HK-2 (cell line): ENCODE data around the gene AP2A2.

Experiments
- DNase-seq: peaks from one replicate; pipeline ENCODE4 v3.0.0-alpha.2; 2018; ENCODE audit not compliant: unreplicated experiment

Gene AP2A2

DNA sequence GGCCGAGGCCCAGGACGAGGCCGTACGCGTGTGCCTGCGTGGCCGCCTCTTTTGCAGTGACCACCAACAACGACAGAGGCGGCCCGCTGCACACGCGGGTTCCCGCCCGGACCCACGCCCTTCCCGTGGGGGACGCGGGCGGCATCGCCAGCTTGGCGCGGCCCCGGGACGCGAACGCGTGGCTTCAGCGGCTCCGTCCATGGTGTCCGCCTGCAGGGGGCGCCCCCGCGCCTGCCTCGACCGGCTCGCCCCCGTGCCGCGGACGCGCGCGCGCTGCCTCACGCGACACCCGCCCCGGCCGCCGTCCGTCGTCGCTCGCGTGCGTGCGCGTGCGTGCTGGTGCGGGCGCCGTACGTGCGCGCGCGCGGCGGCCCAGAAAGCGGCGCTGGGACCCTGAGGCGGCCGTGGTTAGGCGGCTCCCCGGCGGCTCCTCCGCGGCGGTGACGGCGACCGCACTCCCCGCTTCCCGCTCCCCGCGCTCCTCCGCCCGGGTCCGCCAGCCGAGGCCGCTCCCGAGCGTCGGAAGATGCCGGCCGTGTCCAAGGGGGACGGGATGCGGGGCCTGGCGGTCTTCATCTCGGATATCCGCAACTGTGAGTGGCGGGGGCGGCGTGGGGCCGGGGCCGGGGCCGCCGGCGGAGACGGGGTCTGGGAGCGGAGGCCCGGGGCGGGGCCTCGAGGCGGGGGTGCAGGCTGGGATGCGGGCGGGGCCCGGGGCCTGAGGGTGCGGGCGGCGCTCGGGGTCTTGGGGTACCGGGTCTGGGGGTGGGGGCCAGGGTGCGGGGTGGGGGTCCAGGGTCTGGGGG lies at the start of gene AP2A2:
Gene AP2A2 (plus strand): TSS at position 375 of the 806 bp plus-strand sequence. CDS start 152 bp downstream, at position 527.
- peak; percentile 77 for DNase-seq

DNA sequence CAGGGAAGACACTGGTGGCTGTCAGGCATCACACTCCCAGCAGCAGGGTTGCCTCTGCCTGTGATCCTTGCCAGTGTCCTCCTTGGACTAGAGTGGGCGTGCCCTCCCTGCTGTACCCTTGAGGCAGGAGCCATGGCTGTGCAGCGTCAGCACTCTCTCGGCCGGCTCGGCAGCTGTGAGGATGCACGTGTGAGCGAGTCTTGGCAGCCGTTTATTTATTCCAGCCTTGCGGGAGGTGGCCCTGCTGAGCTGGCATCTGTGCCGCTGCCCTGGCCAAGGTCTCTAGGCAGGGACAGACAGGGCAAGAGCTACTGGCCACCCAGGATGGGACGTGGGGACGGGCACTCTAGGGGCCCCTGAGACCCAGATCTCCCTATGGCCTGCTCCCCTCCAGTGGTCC lies 49.1 kb upstream of the AP2A2 start:
- DNase-seq = no peak

DNA sequence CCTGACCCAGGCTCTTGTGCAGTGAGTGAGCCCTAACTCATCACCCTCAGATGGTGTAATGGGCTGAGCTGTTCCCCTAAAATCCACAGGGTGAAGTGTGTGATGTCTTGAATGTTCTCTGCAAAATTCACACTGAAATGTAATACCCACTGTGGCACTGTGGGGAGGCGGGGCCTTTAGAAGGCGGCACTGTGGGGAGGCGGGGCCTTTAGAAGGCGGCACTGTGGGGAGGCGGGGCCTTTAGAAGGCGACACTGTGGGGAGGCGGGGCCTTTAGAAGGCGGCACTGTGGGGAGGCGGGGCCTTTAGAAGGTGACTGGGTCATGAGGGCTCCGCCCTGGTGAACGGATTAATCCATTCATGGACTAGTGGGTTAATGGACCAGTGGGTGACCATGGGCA lies 48.1 kb upstream of the AP2A2 start:
- no peak for DNase-seq

DNA sequence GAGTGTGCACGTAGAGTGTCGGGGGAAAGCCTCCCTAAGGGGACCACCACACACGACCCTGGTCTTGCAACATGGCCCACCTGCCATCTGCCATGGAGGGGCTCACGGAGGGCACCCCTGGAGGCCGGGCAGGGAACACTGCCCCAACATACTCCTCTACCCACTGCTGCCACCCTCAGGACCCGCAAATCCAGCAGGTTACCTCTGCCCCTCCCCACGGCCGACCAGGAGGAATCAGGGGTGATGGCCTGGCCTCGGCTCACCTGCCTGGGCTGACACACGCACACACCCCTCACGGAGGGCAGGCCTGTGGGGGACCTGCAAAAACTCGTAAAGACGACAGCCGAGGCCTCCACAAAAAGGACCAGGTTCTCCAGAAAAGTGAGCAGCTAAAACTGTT lies 45.2 kb upstream of the AP2A2 start:
- no peak for DNase-seq

DNA sequence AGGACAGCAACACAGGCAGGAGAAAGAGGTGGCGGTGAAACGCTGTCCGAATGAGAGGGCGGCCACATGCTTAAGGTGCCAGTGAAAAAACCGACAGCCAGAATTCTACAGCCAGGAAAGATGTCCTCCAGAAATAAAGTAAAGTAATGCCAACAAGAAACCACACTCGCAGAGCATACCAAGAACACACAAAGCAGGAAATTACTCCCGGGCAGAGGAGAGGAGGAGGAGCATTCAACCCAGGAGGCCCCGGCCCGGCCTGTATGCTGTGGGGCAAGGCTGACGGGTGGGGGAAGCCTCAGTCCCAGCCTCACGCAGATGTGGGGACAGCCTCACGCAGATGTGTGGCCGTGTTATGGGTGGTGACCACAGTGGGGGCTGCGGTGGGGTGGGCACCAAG lies 43.1 kb upstream of the AP2A2 start:
- no peak for DNase-seq

DNA sequence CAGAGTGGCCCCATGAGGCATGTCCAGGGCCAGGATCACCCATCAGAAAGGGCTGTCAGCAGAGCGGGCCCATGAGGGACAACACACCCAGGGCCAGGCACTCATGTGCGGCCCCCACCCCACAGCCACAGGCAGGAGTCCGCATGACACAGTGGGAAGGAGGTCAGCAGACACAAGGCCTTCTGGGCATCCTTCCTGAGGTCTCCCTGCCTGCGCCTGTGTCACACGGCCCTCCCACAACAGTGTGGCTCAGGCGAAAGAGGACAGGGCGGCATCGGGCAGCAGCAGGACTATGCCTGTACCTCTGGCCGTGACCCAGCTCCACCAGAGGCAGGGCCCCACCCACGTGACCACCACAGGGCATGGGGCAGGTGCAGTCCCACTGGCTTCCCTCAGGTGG lies 42.1 kb upstream of the AP2A2 start:
- DNase-seq = no peak

DNA sequence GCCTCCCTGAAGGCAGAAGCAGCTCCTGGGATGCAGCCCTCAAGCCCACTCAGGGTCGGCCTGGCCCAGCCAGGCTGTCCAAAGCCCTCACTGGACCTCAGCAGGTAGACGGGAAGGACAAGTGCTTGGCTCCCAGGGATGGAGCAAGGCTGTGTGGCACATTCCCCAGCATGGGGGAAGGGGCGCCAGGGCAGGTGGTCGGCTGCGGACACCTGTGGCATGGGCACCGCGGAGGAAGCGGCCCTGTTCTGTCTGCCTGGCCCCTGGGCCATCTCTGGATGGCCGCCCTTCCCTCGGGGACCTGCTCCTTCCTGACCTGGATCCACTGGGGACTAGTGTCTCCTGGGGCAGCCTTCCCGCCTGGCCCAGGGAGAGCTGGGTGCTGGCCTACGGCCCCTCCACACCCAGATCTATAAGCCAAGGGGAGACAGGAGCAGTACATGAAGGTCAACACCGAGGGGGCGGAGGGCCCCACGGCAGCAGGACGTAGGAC lies 41.0 kb upstream of the AP2A2 start:
- no peak for DNase-seq

DNA sequence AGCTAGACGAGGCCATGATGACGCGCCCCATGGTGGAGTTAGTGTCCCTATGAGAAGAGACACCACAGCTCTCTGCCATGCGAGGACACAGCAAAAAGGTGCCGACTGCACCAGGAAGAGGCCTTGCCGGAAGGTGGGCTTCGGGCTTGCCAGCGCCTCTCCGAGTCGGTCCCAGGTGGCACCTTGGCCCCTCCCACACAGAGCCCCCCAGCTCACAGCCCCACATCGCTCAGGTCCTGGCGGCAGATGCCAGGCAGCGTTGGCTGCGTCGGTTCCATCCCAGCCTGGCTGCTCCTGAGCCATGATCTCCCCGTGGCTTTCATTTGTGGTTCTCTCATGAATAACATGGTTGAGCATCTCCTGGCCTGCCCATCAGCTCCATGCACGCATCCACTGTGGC lies 39.1 kb upstream of the AP2A2 start:
- DNase-seq = no peak

DNA sequence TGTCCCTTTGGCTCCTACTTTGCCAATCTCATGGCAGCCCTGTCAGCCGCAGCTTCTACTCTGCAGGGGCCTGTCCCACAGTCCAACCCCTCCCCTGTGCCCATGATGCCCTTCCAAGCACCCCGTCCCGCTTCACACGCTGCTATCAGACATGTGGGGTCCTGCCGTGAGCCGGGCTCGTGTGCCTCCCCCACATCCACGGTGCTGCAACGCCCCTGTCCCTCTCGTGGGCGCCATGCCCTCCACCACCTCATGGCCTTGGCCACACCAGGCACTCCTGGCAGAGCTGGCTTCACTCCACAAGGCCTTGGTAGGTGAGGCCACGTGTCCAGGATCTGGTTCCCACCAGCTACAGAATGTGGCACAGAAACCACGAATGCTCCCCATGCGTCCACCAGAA lies 38.1 kb upstream of the AP2A2 start:
- DNase-seq = no peak

DNA sequence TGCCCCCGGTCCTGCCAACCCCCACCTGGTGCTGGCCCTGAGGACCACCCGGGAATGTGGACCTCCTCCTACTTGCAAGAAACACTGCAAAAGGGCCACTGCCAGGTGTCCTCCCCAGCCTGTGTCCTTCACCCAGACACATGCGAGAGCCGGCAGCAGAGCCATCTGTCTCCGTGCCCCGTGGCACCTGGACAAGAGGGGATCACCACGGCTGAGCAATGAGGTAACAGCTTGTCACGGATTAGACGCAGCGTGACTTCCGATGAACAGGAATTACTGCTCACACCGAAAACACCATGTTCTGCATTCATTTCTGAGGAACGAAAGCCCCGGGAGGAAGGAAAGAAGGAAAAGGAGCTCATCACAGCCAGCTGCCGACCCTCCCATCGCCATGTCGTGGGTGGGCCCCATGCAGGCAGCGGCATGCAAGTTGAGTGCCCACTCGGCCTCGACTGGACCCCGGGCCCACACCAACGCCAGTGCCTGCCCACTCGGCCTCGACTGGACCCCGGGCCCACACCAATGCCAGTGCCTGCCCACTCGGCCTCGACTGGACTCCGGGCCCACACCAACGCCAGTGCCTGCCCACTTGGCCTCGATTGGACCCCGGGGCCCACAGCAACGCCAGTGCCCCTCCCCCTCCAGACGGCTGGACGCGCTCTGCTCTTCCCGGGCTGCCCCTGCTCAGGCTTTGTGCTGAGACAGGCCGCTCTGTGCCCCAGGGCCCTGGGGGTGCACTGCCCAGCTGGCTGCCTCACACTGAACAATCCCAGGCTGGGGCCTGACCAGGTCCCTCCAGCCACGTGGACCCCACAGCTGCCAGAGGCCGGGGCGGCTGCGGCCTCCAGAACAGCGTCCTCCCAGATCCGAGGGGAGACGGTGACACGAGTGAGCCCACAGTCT lies 37.1 kb upstream of the AP2A2 start:
- no peak for DNase-seq

DNA sequence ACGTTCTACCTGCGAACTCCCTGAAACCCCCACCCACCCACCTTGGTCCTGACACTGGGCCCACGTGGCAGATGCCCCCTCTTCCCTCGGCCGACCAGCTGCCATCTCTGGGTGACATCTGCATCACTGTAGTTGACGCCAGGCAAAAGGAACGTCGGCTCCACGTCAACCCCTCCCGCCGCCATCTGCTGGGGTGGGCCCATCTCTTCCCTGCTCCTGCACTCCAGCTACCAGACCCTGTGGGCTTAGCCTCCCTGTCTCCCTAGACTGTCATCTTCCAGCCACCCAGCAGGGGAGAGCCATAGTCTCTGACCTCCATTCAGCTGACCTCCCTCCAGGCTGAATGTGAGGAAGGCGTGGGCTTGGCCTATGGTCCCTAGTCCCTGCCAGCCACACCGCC lies 36.4 kb upstream of the AP2A2 start:
- no peak for DNase-seq

DNA sequence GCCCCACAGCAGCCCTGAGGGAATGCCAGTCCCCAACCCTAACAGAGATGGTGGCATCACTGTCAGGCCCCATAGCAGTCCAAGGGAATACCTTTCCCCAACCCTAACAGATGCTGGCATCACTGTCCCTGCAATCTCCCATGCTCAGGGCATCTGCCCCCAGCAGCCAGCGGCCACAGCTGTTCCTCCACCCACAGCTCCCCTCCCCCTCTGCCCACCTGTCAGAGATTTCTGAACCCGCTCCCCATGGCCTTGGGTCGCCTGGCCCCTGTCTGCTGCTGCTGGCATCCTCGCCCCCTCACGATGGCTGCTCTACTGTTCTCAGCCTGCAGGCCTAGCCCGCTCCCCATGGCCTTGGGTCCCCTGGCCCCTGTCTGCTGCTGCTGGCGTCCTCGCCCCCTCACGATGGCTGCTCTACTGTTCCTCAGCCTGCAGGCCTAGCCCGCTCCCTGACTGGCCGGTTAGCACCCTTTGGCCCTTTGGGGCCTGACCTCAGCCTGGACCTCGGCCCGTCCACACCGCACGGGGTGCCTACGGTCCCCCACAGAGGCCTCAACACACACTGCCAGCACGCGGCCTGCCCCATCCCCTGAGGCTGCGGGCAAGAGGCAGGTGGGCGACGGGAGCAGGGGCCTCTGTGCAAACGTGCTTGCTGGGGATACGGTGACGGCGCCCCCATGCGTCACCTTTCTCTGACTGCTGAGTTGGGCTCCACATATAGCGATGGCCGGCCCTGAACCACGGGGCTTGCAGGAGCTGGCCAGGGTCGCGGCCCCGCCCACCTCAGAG lies 35.8 kb upstream of the AP2A2 start:
- DNase-seq = no peak

DNA sequence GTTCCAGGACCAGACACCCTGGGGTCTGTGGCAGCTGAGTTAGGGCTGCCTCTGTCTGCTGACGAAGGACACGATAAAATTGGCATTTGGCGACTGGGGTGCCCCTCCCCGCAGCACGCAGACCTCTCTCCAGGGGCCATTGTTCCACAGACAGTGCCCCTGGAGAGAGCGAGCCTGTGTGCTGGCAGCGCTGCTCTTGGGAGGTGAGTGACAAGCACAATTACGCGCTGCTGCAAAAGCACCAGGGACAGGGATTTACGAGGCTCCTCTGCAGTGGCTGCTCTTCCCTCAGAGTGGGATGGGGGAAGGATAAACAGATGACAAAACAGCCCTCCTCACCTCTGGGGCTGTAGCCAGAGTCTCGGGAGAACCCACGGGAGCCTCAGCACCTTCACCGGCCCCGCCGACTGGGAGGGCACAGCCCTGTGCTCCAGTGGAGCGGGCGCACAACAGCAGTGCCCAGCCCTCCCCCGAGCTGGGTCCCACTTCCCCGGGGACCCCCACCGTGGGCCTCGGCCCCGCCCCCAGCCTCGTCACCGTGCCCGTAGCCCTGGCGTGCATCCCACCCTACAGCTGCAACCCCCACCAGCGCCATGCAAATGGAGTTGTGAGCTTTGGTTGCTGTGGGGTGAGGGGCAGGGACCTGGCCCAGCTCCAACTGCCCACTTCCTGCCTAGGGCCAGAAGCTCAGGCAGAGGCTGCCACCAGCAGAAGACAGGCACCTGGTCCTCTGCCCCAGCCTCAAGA lies 34.7 kb upstream of the AP2A2 start:
- no peak for DNase-seq

DNA sequence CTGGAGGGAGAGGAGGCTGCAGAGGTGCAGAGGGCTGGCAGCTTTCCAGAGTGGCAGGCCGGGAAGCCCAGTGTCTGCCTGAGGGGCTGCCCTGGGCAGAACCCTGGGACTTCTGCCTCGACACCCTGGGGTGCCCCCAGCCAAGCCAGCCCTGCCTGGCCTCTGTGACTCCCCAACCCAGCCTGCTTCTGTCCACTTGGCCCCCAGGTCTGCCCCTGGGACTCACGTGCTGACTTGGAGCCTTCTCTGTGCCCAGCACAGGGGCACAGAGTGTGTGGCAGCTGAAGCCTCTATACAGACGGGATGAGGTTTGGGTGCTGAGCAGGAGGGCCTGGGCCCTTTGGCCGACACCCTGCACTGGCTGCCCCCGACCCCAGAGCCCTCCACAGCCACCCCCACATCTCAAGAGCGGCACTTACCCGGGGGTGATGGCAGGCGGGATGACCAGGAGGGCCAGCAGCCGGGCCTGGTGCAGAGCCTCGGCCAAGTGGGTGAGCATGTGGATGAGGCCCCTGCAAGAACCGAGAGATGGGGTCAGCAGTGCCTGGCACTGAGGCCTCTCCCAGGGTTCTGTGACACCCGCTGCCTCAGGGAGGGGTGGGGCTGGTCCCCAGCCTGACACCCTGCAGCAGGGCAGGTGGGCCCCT lies 32.5 kb upstream of the AP2A2 start:
- no peak for DNase-seq

DNA sequence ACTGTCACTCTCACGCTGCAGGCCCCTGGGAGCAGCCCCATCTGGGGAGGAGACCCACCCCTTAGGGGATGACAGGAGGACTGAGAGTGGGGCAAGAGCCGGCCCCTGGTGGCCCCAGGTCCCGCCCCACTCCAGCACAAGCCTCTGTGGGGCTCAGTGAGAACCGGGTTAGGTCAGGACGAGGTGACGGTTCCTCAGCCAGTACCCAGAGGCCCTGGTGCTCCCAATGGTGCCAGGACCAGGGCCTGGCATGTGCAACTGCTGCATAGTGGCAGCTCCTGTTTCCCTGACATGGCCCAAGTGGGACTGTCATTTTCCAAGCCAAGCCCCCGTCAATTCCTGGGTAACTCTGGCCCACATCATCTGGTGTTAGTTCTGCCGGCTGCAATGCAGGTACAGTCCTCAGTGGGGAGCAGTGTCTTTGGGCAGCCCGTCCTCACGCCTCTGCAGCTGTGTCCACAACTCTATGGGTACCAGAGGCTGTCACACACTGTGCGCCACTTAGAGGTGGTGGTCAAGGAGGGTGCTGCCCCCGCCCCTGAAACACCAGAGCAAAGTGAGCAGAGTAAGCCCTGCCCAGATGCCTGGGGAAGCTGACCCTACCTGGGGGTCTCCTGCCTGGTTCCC lies 31.0 kb upstream of the AP2A2 start:
- DNase-seq = no peak

DNA sequence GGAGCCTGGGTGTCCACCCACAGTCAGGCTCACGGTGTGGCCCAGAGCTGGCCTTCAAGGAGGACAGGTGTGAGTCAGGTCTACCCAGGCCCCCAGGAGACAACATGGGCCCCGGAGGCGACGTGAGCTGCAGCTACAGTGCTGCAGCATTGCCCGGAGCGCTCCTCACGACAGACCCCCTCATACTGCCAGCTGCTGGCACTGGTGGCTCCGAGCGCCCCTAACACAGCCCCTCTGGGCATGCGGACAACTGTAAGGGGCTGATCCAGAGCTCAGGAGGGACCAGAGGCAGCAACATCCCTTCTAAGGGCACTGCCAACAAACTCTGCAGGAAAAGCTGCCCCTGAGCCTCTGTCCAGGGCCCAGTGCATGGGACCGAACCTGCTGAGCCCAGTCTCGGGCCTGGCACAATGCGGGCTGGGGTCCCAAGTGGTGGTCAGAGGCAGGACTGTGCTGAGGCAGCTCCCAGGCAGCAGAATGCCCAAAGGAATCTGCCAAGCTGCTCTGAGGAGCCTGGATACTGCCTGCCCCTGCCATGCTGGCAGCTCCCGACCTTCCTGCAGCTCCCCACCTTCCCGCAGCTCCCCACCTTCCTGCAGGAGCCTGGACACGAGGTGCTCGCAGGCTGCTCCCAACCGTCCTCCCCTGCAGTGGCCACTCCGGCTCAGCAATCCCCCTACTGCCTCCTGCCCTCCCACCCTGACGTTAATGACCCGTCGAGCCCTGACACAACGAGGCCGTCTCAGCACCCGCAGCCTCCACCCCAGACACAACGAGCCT lies 30.1 kb upstream of the AP2A2 start:
- DNase-seq = no peak

DNA sequence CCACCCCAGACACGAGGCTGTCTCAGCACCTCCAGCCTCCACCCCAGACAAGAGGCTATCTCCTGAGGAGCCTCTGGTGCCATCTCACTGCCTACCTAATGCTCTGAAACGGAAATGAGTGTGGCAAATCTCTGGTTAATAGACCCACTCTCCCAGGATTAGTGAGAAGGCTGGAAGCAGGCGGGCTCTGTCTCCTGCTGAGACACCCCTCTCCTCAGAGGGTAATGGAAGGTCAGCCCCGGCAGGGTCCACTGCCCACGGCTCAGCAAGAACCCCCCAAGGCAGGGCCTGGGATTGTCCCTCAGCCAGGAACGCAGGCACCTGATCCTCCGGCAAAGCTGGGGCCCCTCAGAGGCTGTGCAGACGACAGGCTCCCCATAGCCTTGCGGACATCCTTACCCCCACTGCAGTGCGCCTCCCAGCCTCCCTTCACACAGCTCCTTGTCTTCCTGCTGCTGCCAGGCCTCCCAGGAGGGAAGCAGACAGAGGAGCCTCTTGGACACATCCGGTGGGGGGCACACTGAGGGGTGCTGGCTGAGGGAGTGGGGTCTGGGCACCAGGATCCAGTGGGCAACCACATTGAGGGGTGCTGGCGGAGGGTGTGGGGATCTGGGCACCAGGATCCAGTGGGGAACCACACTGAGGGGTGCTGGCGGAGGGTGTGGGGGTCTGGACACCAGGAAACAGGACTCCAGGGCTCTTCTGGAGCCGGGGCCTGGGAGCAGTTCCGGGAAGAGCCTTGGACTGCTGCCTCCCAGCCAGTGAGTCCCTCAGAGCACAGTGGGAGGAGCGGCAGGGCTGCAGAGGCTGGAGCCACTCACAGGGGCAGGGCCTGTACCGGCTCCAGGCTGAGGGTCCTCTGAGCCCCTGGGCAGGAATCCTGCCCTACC lies 28.2 kb upstream of the AP2A2 start:
- DNase-seq = no peak

DNA sequence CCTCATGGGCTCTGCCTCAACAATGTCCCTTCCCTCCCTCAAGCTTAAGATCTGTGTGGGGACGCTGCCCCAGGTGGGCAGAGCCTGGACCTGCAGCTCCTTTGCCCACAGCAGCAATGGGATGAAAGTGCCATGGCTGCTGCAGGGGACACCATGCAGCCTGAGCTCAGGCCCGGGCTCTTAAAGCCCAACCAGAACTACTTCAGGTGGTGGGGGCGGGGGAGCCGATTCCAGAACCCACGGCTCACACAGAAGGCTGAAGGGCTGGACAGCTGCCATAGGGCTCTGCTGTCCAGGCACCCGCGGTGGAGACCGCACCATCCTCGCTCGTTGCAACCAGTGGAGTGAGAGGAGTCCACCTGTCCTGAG lies 27.5 kb upstream of the AP2A2 start:
- peak; percentile 24 for DNase-seq
